ENCODE measurements around the gene DACT2.
"Not testable (repeated sequence)": the region's sequence is repeated elsewhere in the genome, so short reads cannot be mapped to it uniquely, and the experiment has no call there.

DACT2 gene

DNA sequence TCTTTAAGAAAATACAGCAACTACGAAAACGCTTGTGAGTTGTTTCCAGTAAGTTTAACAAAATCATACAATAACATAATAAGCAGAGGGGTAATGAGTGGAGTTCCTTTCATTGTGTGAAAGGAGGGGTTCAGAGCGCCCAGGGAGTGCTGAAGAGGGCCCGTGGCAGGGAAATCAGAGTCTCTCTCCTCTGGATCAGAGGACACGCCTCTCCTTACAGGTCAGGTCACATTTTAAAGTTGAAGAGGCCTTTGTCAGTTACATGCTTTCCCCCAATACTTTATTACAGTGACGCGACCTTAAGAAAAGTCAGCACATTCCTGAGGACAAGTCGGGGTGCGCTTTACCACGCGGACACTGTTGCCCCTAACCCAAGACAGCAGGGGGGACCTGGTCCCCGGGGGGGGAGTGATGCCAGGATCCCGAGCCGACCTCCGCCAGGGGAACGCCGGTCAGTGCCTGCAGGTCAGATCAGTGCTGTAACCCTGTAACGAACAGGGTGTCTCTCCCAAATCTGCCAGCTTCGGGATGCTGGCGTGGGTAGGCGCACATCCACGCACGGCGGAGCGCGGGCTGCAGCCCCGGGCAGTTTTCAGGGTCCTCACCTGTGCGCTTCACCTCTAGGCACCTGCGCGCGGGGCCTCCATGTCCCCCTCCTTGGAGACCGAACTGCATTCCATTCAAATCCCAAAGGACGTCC is 848 bp downstream of the DACT2 start:
- DNase-seq, result no peak

DNA sequence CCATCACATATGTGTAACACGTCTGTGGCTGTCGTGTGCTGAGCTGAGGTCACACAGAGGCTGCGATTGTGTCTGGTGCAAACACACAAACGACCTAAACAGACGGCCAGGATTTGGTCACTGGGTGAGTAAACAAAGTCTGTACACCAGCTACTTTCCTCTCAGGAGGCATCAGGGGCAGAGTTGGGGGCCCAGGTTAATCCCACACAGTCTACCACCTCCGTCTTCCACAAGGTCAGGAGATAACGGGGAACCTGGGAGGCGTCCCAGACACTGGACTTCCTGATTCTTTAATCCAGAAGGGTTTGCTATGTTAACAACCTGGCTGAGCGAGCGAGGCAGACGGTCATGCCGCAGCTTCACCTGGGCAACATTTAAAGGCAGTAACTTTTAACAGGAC is 1.5 kb downstream of the DACT2 start:
- DNase-seq, result no peak

DNA sequence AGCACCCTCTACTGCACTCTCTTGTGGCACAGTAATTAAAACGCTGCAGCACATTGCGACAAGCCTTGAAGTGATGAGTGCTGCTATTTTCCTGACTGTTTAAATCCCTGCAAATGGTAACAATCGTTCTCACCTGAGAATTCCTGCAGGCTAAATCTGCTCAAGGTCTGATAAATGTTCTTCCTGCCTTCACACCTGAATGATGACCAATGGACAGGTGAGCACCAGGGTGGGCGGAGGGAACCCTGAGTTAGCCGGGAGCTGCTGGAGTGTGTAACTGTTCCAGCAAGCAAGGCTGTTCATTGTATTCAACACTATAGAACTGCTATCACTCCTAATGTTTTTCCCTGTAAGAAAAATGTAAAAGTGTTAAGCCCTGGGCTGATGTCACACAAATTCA is 4.0 kb downstream of the DACT2 start:
- no peak for DNase-seq

DNA sequence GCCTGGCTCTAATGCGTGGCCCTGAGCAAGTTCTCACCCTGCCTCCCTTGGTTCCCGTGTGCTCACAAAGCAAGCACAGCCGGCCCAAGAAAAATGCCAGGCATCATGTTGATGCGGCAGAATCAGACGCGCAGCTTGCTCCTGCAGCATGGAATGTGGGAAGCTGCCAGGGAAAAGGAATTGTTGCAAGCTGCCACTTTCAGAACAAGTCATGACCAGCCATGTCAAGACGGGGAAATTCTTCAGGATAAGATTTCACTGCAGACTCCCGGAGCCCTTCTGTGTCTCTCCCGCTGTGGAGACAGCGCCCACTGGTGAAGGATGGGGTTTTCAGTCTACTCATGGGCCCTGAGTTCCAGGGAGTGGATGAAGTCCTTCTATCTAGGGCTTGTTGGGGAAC is 4.6 kb downstream of the DACT2 start:
- no peak for DNase-seq

DNA sequence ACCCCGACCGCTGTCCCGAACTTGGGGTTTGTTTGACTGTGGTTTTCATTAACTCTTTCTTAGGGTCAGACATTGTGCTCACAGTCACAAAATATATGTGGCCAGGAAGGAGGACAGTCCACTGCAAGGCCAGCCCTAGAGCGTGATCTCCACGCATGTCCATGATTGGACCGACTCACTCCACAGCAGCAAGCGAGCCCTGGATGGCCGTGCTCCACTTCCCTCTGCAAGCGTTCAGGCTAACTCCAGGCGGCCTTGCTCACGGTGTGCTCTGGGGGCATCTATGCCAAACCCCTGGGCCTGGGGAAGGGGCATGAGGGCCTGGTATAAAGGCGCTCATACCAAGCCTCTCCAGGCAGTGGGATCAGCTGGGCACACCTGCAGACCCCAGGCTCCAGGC is 5.6 kb downstream of the DACT2 start:
- no peak for DNase-seq

DNA sequence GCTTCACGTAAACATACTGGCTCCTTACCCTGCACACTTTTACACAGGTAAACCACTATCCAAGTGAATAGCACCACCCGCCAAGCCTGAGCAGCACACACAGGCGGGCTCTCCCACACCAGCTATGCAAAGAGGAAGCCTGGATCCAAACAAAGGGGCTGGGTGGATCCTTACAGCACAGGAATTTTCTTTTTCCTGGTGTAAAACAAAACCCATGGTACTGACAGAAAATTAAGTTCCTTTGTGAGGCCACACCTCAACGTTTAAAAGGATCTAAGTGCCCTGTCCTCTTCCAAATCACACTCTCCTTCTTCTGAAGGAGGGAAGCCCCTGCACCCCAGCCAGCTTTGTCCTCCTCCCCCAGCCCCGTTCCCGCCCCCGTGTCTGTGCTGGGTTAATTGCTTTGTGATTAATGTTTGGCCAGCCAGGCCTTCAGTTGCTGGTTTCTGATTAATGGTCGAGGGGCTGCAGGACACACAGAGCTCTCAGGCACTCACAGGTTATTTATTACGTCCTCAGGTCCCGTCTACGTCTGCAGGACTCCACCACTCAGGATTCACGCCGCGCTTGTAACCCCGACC is 6.1 kb downstream of the DACT2 start:
- no peak for DNase-seq

DNA sequence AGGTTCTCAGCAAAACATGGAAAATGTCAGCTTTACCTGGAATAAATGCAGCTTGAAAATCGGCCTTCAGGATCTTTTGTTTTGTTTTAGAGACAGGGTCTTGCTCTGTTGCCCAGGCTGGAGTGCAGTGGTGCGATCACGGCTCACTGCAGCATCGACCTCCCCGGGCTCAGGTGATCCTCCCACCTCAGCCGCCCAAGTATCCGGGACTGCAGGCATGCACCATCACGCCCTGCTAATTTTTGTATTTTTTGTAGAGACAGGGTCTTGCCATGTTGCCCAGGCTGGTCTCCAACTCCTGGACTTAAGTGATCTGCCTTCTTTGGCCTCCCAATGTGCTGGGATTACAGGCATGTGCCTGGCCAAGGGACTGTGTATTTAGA is 7.5 kb downstream of the DACT2 start:
- not testable (repeated sequence) for DNase-seq

DNA sequence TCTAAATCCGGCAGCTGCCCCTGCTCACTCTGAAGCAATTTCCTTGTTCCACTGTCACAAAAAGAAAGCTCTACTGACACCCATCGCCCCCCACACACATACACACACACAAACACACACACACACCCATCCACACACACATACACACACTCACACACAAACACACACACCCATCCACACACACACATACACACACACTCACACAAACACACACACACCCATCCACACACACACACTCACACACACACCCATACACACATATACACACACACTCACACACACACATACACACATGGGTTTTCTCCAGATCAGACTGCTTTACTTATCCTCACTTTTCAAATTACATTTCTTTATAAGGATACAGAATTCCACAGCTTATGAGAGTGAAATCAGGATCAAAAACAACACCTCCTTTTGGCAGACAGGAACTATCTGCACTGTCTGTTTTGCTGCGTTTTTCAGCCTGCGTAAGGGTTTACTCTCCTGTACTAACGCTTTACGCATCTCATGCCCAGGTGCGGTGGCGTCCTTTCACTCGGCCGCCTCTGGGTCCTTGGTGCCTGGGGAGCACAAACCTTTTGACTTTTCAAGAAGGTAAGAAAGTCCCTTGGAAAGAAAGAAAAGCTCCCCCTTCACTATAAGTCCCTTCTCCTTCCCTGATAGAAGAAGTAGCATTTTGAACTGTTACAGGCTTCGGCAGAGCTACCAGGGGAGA is 8.0 kb downstream of the DACT2 start:
- no peak for DNase-seq

DNA sequence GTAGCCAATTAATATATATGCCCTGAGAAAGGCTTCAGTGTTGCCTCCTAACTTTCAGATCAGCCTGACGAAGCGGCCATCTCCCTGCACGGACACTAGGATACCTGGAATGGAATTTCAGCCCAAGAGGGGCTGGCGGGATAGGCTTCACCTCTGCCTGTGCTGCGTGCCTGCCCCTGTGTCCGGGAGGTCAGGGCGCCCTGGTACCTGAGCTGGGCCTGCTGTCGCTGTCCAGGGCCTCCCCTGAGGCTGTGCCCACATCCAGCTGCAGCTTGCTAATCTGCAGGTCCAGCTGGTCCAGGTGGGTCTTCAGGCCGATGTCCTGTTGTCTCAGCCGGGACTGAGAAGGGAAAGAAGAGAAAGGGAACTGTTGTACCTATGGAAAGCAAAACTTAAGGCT is 8.6 kb downstream of the DACT2 start:
- no peak for DNase-seq

DNA sequence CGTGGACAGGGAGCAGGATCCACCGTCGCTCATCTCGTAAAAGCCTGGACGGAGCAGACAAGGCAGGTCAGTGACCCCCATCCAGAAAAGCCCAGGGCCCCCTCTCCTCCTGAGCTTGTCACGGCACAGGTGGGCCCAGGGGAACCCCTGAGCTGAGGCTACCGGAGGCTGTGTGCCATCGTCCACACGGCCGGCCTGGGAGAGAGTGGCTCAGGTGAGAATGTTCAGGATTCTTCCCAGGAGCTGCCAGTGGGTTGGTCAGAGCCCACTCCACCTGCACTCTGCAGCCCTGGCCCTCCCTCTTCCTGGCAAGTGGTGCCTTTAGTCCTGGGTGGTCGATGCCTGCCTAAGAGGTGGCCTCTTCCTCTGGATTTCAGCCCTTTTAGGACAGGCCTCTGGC is 9.2 kb downstream of the DACT2 start:
- DNase-seq, result no peak

DNA sequence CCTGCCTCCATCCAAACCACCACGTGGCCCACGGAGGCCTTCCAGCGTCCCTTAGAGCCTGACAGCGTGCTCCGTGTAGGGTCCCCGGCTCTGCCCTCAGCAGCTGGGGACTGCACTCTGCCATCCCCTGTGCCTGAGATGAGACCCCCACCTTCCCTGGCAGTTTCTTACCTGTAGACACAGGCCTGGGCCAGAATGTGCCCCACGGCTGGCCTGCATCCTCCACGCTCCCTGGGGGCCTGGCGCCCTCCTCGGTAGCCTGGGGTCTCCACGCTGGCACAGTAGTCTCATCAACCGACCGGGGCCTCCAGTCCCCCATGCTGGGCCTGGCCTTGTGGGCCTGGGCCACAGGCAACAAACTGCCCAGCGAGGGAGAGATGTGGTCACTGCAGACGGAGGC is 9.6 kb downstream of the DACT2 start:
- no peak for DNase-seq

DNA sequence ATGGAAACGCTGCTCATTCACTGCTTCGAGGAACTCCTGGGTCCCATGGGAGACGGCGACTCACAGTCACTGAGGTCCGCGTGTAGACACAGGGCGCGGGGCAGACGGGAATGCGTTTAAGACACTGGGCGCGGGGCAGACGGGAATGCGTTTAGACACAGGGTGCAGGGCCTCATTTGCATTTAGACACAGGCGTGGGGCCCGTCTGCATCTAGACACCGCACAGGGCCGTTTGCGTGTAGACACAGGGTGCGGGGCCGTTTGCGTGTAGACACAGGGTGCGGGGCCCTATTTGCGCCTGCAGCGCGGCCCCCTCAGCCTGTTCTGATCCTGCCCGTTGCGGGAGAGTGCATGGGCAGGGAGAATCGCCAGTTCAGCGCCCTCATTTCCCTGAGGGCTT is 10.4 kb downstream of the DACT2 start:
- no peak for DNase-seq

DNA sequence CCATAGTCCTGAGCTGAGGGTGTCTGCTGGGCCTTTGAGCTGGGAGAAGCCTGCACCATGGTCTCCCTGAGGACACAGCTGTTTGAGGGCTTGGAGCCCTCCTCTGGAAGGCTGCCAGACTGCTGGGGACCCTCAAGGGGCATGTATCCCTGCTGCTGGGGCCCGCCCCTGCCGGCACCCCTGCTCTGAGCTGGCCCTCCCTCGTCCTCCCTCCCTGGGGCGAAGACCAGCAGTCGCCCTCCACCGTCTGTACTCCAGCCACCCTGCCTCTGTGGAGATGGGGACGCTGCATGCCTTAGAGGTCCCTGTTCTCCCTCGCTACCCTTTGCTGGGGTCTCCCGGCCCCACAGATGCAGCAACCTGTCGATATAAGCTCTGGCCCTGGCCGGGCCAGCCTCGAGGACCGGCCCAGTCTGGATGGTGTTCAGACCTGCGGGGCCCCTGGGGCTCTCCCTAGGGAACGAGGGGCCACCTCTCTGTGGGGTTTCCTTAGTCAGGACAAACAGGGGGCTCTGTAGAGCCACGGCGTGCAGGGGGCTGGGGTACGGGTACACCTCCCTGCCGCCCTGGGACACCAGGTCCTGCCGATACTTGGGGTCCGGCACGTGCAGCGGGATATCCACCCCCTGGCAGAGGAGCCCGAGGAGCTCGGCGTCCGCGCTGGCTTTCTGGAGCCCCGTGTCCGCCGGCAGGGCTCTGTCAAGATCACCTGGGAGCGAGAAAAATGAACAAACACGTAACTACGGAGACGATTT is 11.0 kb downstream of the DACT2 start:
- DNase-seq, result no peak

DNA sequence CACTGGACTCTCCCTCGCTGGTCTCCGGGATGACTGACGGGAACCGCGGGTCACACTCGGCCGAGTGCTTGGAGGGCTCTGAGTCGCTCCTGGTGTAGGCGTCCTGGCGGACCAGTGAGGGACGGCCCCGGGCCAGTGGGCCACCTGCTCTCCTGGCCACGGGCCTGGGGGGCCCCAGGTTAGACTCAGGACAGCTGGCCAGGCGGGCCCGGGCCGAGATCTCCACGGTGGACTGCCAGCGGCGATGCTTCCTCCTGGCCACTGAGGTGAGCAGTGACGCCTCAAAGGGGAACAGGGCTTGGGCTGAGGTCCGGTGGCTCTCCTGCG is 11.9 kb downstream of the DACT2 start:
- no peak for DNase-seq

DNA sequence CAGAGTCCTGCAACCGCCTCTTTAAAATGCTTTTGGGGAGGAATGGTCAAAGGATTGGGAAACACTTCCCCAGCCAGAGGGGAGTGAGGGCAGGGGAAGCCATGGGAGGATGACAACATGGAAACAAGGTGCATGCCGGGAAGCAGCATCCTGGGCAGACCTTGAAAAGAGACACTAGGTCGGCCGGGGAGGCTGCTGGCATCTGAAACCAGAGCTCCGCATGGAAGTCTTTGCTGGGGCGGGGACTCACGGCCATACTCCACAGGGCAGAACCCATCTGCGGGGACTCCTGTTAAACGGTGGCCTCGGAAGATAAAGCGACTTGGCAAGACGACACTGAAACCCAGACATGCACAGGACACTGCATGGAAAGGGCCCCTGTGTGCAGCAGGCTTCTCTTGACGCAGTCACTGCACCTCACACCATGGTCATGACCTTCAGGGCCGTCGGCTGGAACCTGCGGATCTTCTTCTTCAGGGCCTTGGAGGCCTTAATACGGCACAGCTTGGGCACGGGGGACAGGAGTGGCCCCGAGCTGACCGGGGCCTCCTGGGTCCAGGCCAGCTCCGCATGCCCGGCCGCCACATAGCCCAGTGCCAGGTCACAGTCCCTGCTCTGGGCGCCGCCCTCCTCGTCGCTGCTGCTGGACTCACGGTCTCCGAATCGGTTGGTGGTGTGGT is 12.4 kb downstream of the DACT2 start:
- no peak for DNase-seq

DNA sequence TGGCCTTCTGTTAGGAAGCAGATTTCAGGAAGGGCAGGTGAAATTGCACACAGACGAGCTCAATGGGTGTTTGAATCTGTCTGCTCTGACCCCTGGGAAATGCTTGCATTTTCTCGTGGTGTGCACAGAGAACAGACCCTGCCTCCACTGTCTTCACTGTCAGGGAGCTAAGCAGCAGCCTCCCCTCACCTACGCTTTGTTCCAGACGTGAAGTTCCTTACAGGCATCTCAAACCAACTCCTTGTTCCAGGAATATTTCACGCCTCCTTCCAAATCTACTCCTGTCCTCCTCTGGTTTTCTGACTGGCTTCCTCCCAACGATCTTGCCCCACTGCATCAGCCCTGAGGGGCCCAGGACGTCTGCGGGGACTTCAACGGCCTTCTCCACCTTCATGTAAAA is 13.7 kb downstream of the DACT2 start:
- no peak for DNase-seq

DNA sequence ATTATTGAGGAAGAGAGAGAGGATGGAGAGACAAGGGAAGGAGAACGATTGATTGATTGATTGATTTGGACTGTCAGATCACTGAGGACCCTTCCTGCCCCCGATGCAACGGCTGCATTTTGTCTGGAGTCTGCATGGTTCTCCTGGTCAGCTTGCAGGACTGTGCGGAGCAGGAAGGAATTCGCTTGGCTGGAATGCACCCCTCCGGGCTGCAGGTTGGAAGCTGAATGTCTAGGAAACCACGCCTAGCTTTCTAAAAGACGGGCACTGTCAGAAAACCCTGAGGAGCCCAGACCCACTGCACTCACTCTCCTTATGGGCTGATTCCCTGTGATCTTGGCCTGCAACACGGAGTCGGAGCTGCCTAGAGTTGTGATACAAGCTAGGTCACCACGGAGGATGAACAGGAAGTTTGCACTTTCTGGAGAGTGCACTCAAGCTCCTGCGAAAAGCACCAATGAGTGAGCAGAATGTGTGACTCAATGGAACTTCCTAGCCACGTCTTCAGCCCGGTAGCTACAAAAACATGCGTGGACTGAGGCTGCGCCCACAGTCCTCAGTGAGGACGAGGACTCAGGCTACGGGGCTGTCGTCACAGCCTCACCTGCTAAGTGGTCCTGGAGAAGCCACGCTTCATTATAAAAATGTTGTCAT is 14.4 kb downstream of the DACT2 start:
- DNase-seq, result no peak

DNA sequence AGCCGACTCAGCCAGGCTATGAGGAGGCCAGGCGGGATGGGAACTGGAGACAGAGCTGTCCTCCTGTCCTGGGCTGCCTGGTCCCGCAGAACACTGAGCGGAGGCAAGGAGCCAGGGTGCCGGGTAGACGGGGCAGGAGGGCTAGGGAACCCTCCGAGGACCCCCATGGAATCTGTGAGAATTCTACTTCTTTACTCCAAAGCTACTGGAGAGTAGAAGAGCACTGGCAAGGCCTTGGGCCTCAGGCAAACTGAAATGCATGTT is 14.9 kb downstream of the DACT2 start:
- DNase-seq, result no peak

DNA sequence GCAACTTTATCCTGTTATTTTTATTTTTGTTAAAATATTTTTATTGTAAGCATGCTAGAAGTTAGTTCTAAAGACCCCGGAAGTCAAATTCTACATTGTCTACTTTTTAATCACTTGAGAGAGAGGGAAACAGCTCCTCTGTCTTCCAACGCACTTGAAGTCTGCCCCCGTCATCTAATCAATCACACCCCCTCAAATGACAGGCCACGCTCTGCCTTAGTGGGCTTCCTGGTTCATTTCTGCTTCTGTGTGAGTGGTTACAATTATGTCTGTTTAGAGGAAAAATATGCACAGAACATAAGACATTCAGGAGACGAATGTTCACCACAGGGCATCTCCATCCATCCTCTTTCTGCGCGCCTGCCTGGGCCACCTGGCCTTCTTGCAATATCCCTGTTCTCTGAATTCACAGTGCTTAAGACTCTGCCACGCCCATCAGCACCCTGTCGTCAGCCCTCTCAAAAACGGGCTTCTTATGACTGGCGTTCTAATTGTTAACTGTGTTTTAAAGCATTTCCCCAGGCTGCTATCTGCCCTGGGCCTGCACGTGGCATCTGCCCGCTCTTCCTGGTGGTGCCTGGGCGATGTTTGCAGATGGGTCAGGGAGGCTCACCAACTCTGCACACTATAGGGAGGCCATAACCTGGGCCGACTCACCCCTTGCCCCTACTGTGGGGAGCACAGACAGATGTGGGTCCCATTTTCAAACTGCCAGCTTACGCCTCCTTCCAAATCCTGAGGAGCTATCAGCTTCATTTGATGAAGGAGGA is 15.4 kb downstream of the DACT2 start:
- DNase-seq, result no peak

DNA sequence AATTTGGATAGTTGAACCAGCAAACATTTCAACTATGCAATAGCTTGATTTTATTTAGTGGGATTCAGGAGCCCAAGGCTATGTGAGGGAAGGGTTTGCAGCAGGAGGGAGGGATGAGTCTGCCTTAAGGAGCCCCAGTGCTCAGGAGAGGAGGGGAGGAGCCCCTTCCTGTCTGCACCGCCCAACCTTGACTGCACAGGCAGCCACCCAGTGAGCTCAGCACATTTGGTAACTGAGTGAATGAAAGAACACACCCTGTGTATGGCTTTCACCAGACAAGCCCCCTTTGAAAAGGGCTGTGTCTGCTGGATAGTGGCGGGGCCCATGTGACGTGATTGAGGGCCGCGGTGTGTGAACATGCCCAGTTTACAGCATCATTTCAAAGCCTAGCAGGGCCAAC is 17.0 kb downstream of the DACT2 start:
- no peak for DNase-seq

DNA sequence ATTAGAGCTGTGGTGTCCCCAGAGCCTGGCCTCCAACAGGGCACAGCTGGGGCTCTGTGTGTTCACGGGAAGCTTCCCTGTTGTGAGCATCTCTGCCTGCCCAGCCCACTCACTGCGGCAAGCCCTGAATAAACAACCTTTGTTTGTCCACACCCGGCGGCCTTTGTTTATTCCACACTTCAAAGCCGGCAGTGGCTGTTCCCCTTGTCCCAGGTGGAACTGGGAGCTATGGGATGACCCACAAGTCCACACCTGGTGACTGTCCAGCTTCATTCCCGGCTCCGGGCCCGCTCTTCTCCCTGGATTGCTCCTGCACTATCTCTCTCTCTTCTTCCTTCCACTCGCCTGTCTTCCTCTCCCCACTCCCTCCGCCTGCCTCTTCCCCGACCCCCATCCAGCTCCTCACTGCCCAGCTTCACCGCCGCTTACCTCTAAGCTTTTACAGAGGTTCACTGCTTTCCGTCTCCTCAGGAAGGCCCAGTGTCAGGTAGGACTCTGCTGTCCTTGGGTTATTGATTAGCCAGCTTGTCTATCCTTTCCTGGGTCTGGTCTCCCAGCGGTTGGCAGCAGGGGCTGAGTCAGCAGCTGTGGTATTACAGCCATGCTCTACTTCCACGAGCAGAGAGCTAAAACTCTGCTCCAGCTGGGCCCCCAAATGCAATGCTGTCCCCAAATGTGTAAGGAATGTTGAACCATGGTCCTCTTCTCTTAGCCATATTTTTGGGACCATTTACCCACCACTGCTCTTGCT is 17.8 kb downstream of the DACT2 start:
- DNase-seq, result no peak

Data from NCI-H446 (cell line).